ENCODE results near the gene ZNF850. TPM values are rescaled to one million over a fixed set of nuclear protein-coding genes. Genes with fewer than 3 reads are reported as not detected.

The ZNF850 gene
- total RNA-seq, 1 experiment from 2014 or later: 1.4 TPM

DNA sequence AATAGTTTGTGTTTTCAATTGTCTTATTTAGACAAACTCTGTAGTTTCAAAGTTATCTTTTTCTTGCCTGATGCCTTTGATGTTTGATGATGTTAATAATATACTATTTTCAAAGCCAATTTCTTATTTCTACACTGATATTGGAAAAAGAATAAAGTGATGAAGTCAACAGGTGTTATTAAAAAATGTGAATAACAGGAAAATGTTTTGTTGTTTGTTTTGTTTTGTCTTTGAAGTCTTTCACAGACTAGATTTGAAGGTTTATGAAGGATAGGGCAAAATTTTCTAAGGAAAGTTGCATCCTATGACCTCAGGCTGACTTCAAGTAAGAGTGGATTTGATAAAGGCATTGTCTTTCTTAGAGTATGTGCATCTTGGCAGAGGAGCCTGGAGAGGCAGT is 34.4 kb upstream of the ZNF850 start:
- no peaks in the 10 kb centered on the region for H3K27me3 ChIP-seq (ENCODE audit: insufficient read depth, low read length)
- H3K9me3 ChIP-seq (ENCODE audit: control insufficient read depth in 1 of 2, insufficient read depth in 1 of 2, low read depth in 1 of 2, low read length in 2 of 2): peaks cover 0 to 19% of the 10 kb centered on the region in 2 experiments; a peak in 2 of 4 replicates
- ATAC-seq (no peak), DNase-seq (ENCODE audit: low read depth, low spot score) (no peak)
- no peaks in the 10 kb centered on the region for H3K9me2 ChIP-seq (ENCODE audit: insufficient read depth)
- H3K4me1 ChIP-seq (ENCODE audit: control insufficient read depth in 1 of 2, insufficient read depth in 2 of 2, low read length in 2 of 2): no peaks in the 10 kb centered on the region
- H3K79me2 ChIP-seq (ENCODE audit: insufficient read depth, low read length): no peaks in the 10 kb centered on the region
- no peaks in the 10 kb centered on the region for H3K36me3 ChIP-seq (ENCODE audit: control insufficient read depth in 1 of 2, insufficient read depth in 2 of 2, low read length in 2 of 2)
- POLR2A ChIA-PET: no interaction called here
- intact Hi-C loops (cut with micrococcal nuclease): no loop called here
- TF ChIP-seq CEBPB (IDR thresholded peaks at IDR 0.05; ENCODE audit: low read depth): no peak
- TF ChIP-seq, protein P1, sequence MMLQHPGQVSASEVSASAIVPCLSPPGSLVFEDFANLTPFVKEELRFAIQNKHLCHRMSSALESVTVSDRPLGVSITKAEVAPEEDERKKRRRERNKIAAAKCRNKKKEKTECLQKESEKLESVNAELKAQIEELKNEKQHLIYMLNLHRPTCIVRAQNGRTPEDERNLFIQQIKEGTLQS (IDR thresholded peaks at IDR 0.05): no peak
- TF ChIP-seq POLR2AphosphoS5 (IDR thresholded peaks at IDR 0.05; ENCODE audit: low read depth, low read length): no peak
- no peak for TF ChIP-seq SP1 (IDR thresholded peaks at IDR 0.05; ENCODE audit: low read depth)
- no peak for TF ChIP-seq ELF1 (IDR thresholded peaks at IDR 0.05; ENCODE audit: borderline replicate concordance, low read depth)
- TF ChIP-seq, protein P2, sequence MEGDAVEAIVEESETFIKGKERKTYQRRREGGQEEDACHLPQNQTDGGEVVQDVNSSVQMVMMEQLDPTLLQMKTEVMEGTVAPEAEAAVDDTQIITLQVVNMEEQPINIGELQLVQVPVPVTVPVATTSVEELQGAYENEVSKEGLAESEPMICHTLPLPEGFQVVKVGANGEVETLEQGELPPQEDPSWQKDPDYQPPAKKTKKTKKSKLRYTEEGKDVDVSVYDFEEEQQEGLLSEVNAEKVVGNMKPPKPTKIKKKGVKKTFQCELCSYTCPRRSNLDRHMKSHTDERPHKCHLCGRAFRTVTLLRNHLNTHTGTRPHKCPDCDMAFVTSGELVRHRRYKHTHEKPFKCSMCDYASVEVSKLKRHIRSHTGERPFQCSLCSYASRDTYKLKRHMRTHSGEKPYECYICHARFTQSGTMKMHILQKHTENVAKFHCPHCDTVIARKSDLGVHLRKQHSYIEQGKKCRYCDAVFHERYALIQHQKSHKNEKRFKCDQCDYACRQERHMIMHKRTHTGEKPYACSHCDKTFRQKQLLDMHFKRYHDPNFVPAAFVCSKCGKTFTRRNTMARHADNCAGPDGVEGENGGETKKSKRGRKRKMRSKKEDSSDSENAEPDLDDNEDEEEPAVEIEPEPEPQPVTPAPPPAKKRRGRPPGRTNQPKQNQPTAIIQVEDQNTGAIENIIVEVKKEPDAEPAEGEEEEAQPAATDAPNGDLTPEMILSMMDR (IDR thresholded peaks at IDR 0.05 in 2 of 3, conservative IDR thresholded peaks at IDR 0.05 in 1 of 3; ENCODE audit: borderline replicate concordance in 1 of 3, insufficient read depth in 1 of 3, low read depth in 2 of 3, low read length in 2 of 3): no peak
- no peak for TF ChIP-seq YY1 (IDR thresholded peaks at IDR 0.05; ENCODE audit: extremely low read depth, insufficient replicate concordance, low read depth, low read length)
- TF ChIP-seq SRF (IDR thresholded peaks at IDR 0.05; ENCODE audit: low read depth): no peak
- TF ChIP-seq, protein P3, sequence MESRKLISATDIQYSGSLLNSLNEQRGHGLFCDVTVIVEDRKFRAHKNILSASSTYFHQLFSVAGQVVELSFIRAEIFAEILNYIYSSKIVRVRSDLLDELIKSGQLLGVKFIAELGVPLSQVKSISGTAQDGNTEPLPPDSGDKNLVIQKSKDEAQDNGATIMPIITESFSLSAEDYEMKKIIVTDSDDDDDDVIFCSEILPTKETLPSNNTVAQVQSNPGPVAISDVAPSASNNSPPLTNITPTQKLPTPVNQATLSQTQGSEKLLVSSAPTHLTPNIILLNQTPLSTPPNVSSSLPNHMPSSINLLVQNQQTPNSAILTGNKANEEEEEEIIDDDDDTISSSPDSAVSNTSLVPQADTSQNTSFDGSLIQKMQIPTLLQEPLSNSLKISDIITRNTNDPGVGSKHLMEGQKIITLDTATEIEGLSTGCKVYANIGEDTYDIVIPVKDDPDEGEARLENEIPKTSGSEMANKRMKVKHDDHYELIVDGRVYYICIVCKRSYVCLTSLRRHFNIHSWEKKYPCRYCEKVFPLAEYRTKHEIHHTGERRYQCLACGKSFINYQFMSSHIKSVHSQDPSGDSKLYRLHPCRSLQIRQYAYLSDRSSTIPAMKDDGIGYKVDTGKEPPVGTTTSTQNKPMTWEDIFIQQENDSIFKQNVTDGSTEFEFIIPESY (IDR thresholded peaks at IDR 0.05; ENCODE audit: extremely low read depth, insufficient replicate concordance, low read length): no peak
- TF ChIP-seq EZH2 (IDR thresholded peaks at IDR 0.05): no peak
- TF ChIP-seq TCF7L2 (IDR thresholded peaks at IDR 0.05; ENCODE audit: borderline replicate concordance, extremely low read depth, insufficient read depth, insufficient read length): no peak
- TF ChIP-seq SIN3A (IDR thresholded peaks at IDR 0.05; ENCODE audit: low read depth): no peak
- TF ChIP-seq EZH2phosphoT487 (IDR thresholded peaks at IDR 0.05; ENCODE audit: borderline replicate concordance): no peak
- no peak for TF ChIP-seq EGR1 (IDR thresholded peaks at IDR 0.05; ENCODE audit: low read depth)
- no peak for TF ChIP-seq ZNF274 (IDR thresholded peaks at IDR 0.05; ENCODE audit: low read depth, low read length)
- no peak for TF ChIP-seq RAD21 (IDR thresholded peaks at IDR 0.05; ENCODE audit: low read depth)
- RAD21 ChIA-PET (ENCODE audit: low non-redundant PET in 1 of 2, low total read pairs in 2 of 2, uncharacterized antibody in 2 of 2, unreplicated experiment in 2 of 2): no interaction called here
- H2AFZ ChIP-seq (ENCODE audit: low read depth, low read length, poor library complexity, severe bottlenecking): no peak overlapping the region
- CTCF ChIA-PET: no interaction called here
- H4K20me1 ChIP-seq (ENCODE audit: insufficient read depth): no peaks in the 10 kb centered on the region
- no peak overlapping the region for H3K4me2 ChIP-seq (ENCODE audit: low read length)
- no peak overlapping the region for H3K27ac ChIP-seq (ENCODE audit: low read depth, low read length)
- BruUV-seq (replicated peaks): no TSS peak
- no peak overlapping the region for H3K9ac ChIP-seq (ENCODE audit: low read length)
- no peak overlapping the region for H3K4me3 ChIP-seq (replicated peaks in 1 of 2; ENCODE audit: low read depth in 1 of 2, low read length in 2 of 2)

Data from HCT116 (cell line).